ENCODE data around the gene NAP1L4.

The NAP1L4 gene

DNA sequence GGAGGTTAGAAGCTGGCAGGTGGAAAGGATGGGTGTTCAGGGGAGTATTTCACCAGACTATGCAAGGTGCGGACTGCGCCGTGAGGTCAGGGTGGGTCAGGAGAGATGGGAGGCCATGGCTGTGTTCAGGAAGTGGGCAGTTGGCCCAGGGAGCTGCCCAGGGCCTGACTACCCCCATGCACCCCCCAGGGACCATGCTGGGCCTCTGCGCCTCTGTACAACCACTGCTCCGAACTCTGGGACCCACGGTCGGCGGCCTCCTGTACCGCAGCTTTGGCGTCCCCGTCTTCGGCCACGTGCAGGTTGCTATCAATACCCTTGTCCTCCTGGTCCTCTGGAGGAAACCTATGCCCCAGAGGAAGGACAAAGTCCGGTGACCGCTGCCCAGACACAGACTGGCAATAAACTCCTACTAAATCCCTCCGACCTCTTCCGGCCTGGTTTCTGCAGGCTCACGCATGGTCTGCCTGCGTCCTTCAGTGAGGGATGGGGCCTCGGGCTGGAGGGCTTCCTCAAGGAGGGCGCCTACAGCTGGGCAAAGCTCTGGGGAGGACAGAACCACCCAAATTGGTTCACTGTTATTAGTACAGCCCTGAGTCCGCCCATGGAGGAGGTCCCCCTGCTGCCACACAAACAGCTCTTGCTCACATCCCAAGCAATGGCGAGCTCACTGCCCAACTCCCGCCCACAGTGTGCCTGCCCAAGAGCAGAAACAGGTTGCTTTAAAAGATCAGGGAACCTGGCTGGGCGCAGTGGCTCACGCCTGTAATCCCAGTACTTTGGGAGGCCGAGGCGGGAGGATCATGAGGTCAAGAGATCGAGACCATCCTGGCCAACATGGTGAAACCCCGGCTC lies 67.1 kb downstream of the NAP1L4 start:
- no peak for DNase-seq (ENCODE audit: low read depth)
- H3K4me3 ChIP-seq (ENCODE audit: control insufficient read depth, low read depth, low read length) = no peak overlapping the region
- TF ChIP-seq, protein P1, sequence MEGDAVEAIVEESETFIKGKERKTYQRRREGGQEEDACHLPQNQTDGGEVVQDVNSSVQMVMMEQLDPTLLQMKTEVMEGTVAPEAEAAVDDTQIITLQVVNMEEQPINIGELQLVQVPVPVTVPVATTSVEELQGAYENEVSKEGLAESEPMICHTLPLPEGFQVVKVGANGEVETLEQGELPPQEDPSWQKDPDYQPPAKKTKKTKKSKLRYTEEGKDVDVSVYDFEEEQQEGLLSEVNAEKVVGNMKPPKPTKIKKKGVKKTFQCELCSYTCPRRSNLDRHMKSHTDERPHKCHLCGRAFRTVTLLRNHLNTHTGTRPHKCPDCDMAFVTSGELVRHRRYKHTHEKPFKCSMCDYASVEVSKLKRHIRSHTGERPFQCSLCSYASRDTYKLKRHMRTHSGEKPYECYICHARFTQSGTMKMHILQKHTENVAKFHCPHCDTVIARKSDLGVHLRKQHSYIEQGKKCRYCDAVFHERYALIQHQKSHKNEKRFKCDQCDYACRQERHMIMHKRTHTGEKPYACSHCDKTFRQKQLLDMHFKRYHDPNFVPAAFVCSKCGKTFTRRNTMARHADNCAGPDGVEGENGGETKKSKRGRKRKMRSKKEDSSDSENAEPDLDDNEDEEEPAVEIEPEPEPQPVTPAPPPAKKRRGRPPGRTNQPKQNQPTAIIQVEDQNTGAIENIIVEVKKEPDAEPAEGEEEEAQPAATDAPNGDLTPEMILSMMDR (conservative IDR thresholded peaks at IDR 0.05; ENCODE audit: control insufficient read depth, insufficient read depth, low read depth, low read length) = no peak

DNA sequence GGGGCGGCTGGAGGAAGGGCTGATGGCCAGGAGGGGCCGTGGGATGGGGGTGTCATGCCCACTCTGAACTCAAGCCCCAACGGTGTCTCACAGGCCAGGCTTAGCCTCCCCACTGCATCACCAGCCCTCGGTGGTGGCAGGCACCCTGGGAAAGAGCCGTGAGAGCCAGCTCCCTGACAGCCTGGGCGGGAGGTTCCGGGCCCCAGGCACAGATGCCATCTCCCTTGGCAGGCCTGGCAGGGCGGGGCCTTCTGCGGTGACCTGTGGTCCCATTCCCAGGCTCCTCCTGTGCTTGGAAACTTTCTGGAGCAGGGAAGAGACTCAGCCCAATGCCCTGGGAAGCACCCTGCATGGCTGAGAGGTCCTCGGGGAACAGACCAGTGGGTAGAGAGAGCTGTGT lies 67.7 kb downstream of the NAP1L4 start:
- H3K4me3 ChIP-seq (ENCODE audit: control insufficient read depth, low read depth, low read length) = no peak overlapping the region
- no peak for DNase-seq (ENCODE audit: low read depth)
- TF ChIP-seq, protein P1 (conservative IDR thresholded peaks at IDR 0.05; ENCODE audit: control insufficient read depth, insufficient read depth, low read depth, low read length) = no peak

DNA sequence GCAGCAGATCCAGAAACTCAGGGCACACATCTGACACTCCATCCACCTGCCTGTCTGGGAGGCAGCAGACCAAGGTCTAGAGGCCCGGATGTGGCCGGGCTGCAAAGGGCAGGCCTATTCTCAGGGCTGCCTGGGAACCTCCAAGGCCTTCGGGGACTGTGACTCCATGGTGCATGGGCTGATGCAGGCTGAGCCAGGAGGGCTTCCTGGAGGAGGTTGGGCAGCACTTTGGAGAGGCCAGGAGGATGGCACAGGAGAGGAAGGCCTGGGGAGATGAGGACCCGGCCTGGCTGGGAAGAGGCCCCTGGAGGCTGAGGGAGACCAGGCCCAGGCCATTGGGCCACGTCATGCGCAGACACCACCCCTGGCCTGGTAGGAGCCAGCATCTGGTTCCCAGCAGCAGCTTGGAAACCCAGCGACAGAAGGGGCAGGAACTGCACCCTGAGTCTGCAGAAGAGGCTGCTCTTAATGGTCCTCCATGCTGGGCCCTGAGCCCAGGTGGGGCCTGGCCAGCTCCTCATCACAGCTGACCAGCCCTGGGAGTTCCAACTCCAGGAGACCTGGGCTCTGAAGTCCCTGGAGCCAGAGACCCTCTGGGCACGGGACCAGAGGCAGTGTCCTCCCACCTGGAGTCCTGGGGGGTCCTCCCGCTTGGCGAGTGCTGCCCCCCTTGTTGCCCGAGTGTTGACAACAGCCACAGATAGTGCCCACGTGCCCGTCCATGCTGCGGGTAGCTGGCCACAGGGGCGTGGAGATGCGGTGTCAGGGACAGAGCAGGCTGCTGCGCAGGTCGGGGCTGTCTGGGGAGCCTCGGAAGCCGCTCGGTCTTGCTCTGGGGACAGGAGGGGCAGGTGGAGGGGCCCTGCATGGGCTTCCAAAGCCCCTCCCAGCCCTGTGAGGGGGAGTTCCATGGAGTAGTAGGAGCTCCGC lies 68.4 kb downstream of the NAP1L4 start:
- TF ChIP-seq, protein P1 (conservative IDR thresholded peaks at IDR 0.05; ENCODE audit: control insufficient read depth, insufficient read depth, low read depth, low read length) = no peak
- DNase-seq (ENCODE audit: low read depth) = no peak
- no peak overlapping the region for H3K4me3 ChIP-seq (ENCODE audit: control insufficient read depth, low read depth, low read length)

DNA sequence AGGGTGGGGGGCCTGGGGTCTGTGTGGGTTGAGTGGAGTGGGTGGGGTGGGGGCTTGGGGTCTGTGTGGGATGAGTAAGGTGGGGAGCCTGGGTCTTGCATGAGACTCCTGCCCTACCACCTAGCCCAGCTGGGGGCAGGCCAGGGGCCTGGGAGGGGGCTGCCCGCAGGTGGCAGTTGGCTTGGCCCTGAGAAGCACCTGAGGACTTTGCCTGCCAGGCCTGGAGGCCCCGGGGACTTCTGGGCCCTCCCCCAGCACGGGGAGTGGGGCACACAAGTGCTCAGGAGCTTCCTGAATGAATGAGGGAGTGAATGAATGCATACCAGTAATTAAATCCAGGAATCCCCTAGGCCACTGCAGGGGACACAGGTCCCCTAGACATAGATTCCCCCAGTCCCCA lies 69.5 kb downstream of the NAP1L4 start:
- TF ChIP-seq, protein P1 (conservative IDR thresholded peaks at IDR 0.05; ENCODE audit: control insufficient read depth, insufficient read depth, low read depth, low read length) = no peak
- no peak overlapping the region for H3K4me3 ChIP-seq (ENCODE audit: control insufficient read depth, low read depth, low read length)
- no peak for DNase-seq (ENCODE audit: low read depth)

DNA sequence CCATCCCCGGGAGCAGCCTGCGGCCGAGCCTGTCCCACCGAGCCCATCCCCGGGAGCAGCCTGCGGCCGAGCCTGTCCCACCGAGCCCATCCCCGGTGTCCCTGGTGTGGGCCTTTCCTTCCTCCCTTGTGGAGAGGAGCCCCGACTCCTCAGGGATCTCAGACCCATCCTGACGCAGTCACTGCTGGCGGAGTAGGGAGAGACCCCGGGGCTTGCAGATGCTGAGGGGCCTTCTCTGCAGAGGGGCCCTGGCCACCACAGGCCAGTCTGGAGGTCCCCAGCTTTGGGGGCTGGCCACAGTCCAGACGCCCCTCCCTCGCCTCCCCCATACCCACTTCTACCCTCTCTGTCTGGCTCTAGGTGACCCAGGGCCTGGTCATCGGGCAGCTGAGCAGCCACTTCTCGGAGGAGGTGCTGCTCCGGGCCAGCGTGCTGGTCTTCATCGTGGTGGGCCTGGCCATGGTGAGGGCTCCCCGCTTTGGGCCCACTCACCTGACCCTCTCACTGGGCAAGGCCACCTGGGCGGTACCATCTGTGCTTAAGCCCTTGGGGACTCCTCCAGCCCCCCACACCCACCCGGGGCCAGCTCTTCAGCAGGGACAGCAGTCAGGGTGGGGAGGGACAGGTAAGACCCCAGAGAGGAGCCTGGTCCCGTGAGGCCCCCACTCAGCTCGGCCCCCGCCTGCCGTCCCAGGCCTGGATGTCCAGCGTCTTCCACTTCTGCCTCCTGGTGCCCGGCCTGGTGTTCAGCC lies 70.2 kb downstream of the NAP1L4 start:
- TF ChIP-seq, protein P1 (conservative IDR thresholded peaks at IDR 0.05; ENCODE audit: control insufficient read depth, insufficient read depth, low read depth, low read length) = no peak
- no peak overlapping the region for H3K4me3 ChIP-seq (ENCODE audit: control insufficient read depth, low read depth, low read length)
- no peak for DNase-seq (ENCODE audit: low read depth)

DNA sequence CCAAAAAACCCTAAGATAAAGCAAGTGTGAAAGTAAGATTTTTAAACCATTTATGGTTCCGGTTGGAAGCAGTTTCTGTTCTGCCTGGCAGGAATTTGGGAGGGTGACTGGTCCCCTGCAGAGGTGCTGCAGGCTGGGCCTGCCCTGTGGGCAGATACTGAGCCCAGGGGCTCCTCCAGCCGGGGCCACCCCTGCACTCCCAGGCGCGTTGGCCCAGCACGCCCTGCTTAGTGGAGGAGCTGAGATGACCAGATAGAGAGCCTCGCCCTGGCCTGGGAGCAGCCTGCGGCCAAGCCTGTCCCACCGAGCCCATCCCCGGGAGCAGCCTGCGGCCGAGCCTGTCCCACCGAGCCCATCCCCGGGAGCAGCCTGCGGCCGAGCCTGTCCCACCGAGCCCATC lies 70.9 kb downstream of the NAP1L4 start:
- TF ChIP-seq, protein P1 (conservative IDR thresholded peaks at IDR 0.05; ENCODE audit: control insufficient read depth, insufficient read depth, low read depth, low read length) = no peak
- DNase-seq (ENCODE audit: low read depth) = no peak
- no peak overlapping the region for H3K4me3 ChIP-seq (ENCODE audit: control insufficient read depth, low read depth, low read length)

Data from fibroblast of mammary gland (primary cell).